ENCODE data around the gene RGS5. TPM values are rescaled to one million over a fixed set of nuclear protein-coding genes. Genes with fewer than 3 reads are reported as not detected.

The RGS5 gene
- total and polyA plus RNA-seq, 4 donors, result 4.6 to 12.7 (median 7.4) TPM

DNA sequence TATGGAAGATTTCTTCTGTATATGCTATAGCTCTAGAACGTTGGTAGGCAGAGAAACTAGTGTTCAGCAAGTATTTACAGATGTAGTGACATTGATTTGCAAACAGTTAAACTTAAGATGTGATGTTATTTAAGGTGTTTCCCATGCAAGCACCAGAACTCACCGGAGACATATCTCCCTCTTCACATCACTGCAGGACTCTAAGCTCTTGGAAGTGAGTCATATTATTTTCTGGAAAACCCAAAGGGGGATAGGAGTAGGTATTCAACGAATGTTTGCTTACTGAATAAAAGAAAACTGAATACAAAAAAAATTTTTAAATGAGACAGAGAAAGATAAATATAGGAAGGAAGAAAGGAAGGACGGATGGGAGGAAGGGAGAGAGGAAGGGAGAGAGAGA lies 108.5 kb downstream of the RGS5 start:
- 49% methylated on average over 4 of the region's 4 CpGs for WGBS

DNA sequence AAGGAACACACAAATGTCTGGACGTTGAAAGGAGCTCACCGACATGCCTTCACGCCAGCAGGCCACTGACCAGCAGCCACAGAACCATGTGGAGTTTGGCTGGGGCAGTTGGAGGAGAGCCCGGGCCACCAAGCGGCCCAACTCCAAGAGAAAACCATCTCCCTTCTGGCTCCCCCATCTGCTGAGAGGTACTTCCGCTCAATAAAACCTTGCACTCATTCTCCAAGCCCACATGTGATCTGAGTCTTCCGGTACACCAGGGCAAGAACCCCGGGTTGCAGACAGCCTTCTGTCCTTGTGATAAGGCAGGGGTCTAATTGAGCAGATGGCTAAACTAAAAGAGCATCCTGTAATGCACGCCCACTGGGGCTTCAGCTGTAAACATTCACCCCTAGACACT lies 109.1 kb downstream of the RGS5 start:
- H3K4me3 ChIP-seq (ENCODE audit: low read depth in 1 of 3, low read length in 3 of 3), result no peak overlapping the region
- H3K36me3 ChIP-seq (ENCODE audit: control insufficient read depth in 4 of 4, insufficient read depth in 3 of 4, low read depth in 1 of 4, low read length in 3 of 4), result no peaks in the 10 kb centered on the region
- no peak for DNase-seq (ENCODE audit: low spot score)
- H3K27me3 ChIP-seq (ENCODE audit: control insufficient read depth in 4 of 4, insufficient read depth in 4 of 4, low read length in 3 of 4), result peaks cover 0 to 3% (median 0%) of the 10 kb centered on the region in 4 donors
- 75% methylated on average over 9 of the region's 9 CpGs for WGBS
- H3K9ac ChIP-seq (ENCODE audit: low read depth in 1 of 2, low read length in 2 of 2), result no peak overlapping the region
- no peaks in the 10 kb centered on the region for H3K9me3 ChIP-seq (ENCODE audit: control insufficient read depth in 4 of 4, low read length in 3 of 4)
- no peak for TF ChIP-seq HNF4G (IDR thresholded peaks at IDR 0.05)
- TF ChIP-seq, protein P1, sequence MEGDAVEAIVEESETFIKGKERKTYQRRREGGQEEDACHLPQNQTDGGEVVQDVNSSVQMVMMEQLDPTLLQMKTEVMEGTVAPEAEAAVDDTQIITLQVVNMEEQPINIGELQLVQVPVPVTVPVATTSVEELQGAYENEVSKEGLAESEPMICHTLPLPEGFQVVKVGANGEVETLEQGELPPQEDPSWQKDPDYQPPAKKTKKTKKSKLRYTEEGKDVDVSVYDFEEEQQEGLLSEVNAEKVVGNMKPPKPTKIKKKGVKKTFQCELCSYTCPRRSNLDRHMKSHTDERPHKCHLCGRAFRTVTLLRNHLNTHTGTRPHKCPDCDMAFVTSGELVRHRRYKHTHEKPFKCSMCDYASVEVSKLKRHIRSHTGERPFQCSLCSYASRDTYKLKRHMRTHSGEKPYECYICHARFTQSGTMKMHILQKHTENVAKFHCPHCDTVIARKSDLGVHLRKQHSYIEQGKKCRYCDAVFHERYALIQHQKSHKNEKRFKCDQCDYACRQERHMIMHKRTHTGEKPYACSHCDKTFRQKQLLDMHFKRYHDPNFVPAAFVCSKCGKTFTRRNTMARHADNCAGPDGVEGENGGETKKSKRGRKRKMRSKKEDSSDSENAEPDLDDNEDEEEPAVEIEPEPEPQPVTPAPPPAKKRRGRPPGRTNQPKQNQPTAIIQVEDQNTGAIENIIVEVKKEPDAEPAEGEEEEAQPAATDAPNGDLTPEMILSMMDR (IDR thresholded peaks at IDR 0.05; ENCODE audit: low read depth, low read length, missing input control), result no peak
- TF ChIP-seq YY1 (IDR thresholded peaks at IDR 0.05), result no peak
- TF ChIP-seq NR2F2 (IDR thresholded peaks at IDR 0.05), result no peak
- TF ChIP-seq GABPA (IDR thresholded peaks at IDR 0.05 in 1 of 2, conservative IDR thresholded peaks at IDR 0.05 in 1 of 2), result no peak
- H3K4me1 ChIP-seq (ENCODE audit: control insufficient read depth in 4 of 4, insufficient read depth in 4 of 4, low read length in 3 of 4), result no peaks in the 10 kb centered on the region
- no peak overlapping the region for H3K27ac ChIP-seq (ENCODE audit: low read depth in 1 of 2, low read length in 2 of 2)

More for the DNA sequence above, 108.5 kb downstream of the RGS5 start:
- H3K4me3 ChIP-seq (ENCODE audit: low read depth in 1 of 3, low read length in 3 of 3), result no peak overlapping the region
- H3K4me1 ChIP-seq (ENCODE audit: control insufficient read depth in 4 of 4, insufficient read depth in 4 of 4, low read length in 3 of 4), result no peaks in the 10 kb centered on the region
- no peaks in the 10 kb centered on the region for H3K36me3 ChIP-seq (ENCODE audit: control insufficient read depth in 4 of 4, insufficient read depth in 3 of 4, low read depth in 1 of 4, low read length in 3 of 4)
- H3K27me3 ChIP-seq (ENCODE audit: control insufficient read depth in 4 of 4, insufficient read depth in 4 of 4, low read length in 3 of 4), result peaks cover 0 to 3% (median 0%) of the 10 kb centered on the region in 4 donors
- H3K27ac ChIP-seq (ENCODE audit: low read depth in 1 of 2, low read length in 2 of 2), result no peak overlapping the region
- TF ChIP-seq, protein P2, sequence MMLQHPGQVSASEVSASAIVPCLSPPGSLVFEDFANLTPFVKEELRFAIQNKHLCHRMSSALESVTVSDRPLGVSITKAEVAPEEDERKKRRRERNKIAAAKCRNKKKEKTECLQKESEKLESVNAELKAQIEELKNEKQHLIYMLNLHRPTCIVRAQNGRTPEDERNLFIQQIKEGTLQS (IDR thresholded peaks at IDR 0.05), result no peak
- TF ChIP-seq, protein P3, sequence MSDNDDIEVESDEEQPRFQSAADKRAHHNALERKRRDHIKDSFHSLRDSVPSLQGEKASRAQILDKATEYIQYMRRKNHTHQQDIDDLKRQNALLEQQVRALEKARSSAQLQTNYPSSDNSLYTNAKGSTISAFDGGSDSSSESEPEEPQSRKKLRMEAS (IDR thresholded peaks at IDR 0.05), result no peak
- TF ChIP-seq RXRA (IDR thresholded peaks at IDR 0.05), result no peak
- TF ChIP-seq JUND (IDR thresholded peaks at IDR 0.05), result no peak
- TF ChIP-seq, protein P4, sequence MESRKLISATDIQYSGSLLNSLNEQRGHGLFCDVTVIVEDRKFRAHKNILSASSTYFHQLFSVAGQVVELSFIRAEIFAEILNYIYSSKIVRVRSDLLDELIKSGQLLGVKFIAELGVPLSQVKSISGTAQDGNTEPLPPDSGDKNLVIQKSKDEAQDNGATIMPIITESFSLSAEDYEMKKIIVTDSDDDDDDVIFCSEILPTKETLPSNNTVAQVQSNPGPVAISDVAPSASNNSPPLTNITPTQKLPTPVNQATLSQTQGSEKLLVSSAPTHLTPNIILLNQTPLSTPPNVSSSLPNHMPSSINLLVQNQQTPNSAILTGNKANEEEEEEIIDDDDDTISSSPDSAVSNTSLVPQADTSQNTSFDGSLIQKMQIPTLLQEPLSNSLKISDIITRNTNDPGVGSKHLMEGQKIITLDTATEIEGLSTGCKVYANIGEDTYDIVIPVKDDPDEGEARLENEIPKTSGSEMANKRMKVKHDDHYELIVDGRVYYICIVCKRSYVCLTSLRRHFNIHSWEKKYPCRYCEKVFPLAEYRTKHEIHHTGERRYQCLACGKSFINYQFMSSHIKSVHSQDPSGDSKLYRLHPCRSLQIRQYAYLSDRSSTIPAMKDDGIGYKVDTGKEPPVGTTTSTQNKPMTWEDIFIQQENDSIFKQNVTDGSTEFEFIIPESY (IDR thresholded peaks at IDR 0.05), result no peak
- no peak for TF ChIP-seq RAD21 (IDR thresholded peaks at IDR 0.05)
- no peak for TF ChIP-seq TAF1 (conservative IDR thresholded peaks at IDR 0.05)
- no peak for TF ChIP-seq SP1 (IDR thresholded peaks at IDR 0.05)
- TF ChIP-seq, protein P1 (IDR thresholded peaks at IDR 0.05; ENCODE audit: low read depth, low read length, missing input control), result no peak
- TF ChIP-seq GABPA (IDR thresholded peaks at IDR 0.05 in 1 of 2, conservative IDR thresholded peaks at IDR 0.05 in 1 of 2), result no peak
- TF ChIP-seq HNF4G (IDR thresholded peaks at IDR 0.05), result no peak
- no peak for TF ChIP-seq FOXA1 (IDR thresholded peaks at IDR 0.05)
- no peak for TF ChIP-seq FOXA2 (IDR thresholded peaks at IDR 0.05)
- TF ChIP-seq HNF4A (conservative IDR thresholded peaks at IDR 0.05), result no peak
- TF ChIP-seq YY1 (IDR thresholded peaks at IDR 0.05), result no peak
- TF ChIP-seq EGR1 (IDR thresholded peaks at IDR 0.05; ENCODE audit: low read depth in 2 of 2), result no peak
- TF ChIP-seq, protein P5, sequence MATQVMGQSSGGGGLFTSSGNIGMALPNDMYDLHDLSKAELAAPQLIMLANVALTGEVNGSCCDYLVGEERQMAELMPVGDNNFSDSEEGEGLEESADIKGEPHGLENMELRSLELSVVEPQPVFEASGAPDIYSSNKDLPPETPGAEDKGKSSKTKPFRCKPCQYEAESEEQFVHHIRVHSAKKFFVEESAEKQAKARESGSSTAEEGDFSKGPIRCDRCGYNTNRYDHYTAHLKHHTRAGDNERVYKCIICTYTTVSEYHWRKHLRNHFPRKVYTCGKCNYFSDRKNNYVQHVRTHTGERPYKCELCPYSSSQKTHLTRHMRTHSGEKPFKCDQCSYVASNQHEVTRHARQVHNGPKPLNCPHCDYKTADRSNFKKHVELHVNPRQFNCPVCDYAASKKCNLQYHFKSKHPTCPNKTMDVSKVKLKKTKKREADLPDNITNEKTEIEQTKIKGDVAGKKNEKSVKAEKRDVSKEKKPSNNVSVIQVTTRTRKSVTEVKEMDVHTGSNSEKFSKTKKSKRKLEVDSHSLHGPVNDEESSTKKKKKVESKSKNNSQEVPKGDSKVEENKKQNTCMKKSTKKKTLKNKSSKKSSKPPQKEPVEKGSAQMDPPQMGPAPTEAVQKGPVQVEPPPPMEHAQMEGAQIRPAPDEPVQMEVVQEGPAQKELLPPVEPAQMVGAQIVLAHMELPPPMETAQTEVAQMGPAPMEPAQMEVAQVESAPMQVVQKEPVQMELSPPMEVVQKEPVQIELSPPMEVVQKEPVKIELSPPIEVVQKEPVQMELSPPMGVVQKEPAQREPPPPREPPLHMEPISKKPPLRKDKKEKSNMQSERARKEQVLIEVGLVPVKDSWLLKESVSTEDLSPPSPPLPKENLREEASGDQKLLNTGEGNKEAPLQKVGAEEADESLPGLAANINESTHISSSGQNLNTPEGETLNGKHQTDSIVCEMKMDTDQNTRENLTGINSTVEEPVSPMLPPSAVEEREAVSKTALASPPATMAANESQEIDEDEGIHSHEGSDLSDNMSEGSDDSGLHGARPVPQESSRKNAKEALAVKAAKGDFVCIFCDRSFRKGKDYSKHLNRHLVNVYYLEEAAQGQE (IDR thresholded peaks at IDR 0.05), result no peak
- H3K9ac ChIP-seq (ENCODE audit: low read depth in 1 of 2, low read length in 2 of 2), result no peak overlapping the region
- no peak for DNase-seq (ENCODE audit: low spot score)
- H3K9me3 ChIP-seq (ENCODE audit: control insufficient read depth in 4 of 4, low read length in 3 of 4), result no peaks in the 10 kb centered on the region

Measured in liver (tissue), 9 donors.